Trophoblast cell (in vitro differentiated cells and primary cell): Measurements from ENCODE around the gene C4orf33.

Experiments used
- DNase-seq, 2 donors: peaks; one replicate each; pipeline ENCODE4 v3.0.0-alpha.2; 2016
- H2AFZ ChIP-seq: 2 replicates; pipeline ENCODE4 v1.6.1; 2013; ENCODE audit warnings: low read length, moderate library complexity, mild to moderate bottlenecking; ENCODE audit not compliant: insufficient read depth, poor library complexity
- H2AK5ac ChIP-seq: 2 replicates; pipeline ENCODE4 v1.6.1; 2013; ENCODE audit warnings: mild to moderate bottlenecking, low read length
- H2BK120ac ChIP-seq: 2 replicates; pipeline ENCODE4 v1.6.1; 2013; ENCODE audit warnings: low read length, mild to moderate bottlenecking, moderate library complexity; ENCODE audit not compliant: insufficient read depth, poor library complexity
- H2BK12ac ChIP-seq: 2 replicates; pipeline ENCODE4 v1.6.1; 2013; ENCODE audit warnings: mild to moderate bottlenecking, low read length, moderate library complexity
- H2BK5ac ChIP-seq: 2 replicates; pipeline ENCODE4 v1.6.1; 2013; ENCODE audit warnings: low read length, low read depth, moderate library complexity, mild to moderate bottlenecking; ENCODE audit not compliant: poor library complexity
- H3K14ac ChIP-seq: 2 replicates; pipeline ENCODE4 v1.6.1; 2013; ENCODE audit warnings: mild to moderate bottlenecking, low read length
- H3K18ac ChIP-seq: 2 replicates; pipeline ENCODE4 v1.6.1; 2013; ENCODE audit warnings: mild to moderate bottlenecking, low read length
- H3K23ac ChIP-seq: 2 replicates; pipeline ENCODE4 v1.6.1; 2013; ENCODE audit warnings: low read length
- H3K27ac ChIP-seq: 2 replicates; pipeline ENCODE4 v1.5.1; 2013; ENCODE audit warnings: low read depth, mild to moderate bottlenecking, inconsistent platforms, low read length, moderate library complexity
- H3K27me3 ChIP-seq: 2 replicates; pipeline ENCODE4 v1.6.1; 2013; ENCODE audit warnings: inconsistent platforms, mild to moderate bottlenecking, low read length, moderate library complexity; ENCODE audit not compliant: insufficient read depth
- H3K36me3 ChIP-seq, 2 experiments: 1 replicate in 1 of 2; 2 replicates in 1 of 2; pipeline ENCODE4 v1.6.1; 2013; ENCODE audit warnings: low read length in 2 of 2, mild to moderate bottlenecking in 2 of 2, moderate library complexity in 1 of 2; ENCODE audit not compliant: insufficient read depth in 2 of 2, control insufficient read depth in 1 of 2
- H3K4ac ChIP-seq: 2 replicates; pipeline ENCODE4 v1.6.1; 2013; ENCODE audit warnings: low read depth, mild to moderate bottlenecking, low read length, moderate library complexity
- H3K4me1 ChIP-seq, 2 experiments: 1 replicate in 1 of 2; 2 replicates in 1 of 2; pipeline ENCODE4 v1.6.1; 2013; ENCODE audit warnings: low read length in 2 of 2, mild to moderate bottlenecking in 2 of 2, moderate library complexity in 1 of 2; ENCODE audit not compliant: insufficient read depth in 2 of 2, control insufficient read depth in 1 of 2
- H3K4me2 ChIP-seq: 2 replicates; pipeline ENCODE4 v1.6.1; 2013; ENCODE audit warnings: inconsistent platforms, mild to moderate bottlenecking, low read length, moderate library complexity
- H3K4me3 ChIP-seq: 2 replicates; pipeline ENCODE4 v1.5.1; 2013; ENCODE audit warnings: mild to moderate bottlenecking, low read depth, low read length, inconsistent platforms
- H3K79me1 ChIP-seq: one replicate; pipeline ENCODE4 v1.6.1; 2013; ENCODE audit warnings: low read length
- H3K79me2 ChIP-seq: 2 replicates; pipeline ENCODE4 v1.6.1; 2013; ENCODE audit warnings: low read length, mild to moderate bottlenecking; ENCODE audit not compliant: control insufficient read depth, insufficient read depth, poor library complexity
- H3K9ac ChIP-seq: 2 replicates; pipeline ENCODE4 v1.6.1; 2013; ENCODE audit warnings: mild to moderate bottlenecking, low read length
- H3K9me3 ChIP-seq: 2 replicates; pipeline ENCODE4 v1.6.1; 2013; ENCODE audit warnings: low read depth, mild to moderate bottlenecking, control low read depth, inconsistent platforms, low read length; ENCODE audit not compliant: insufficient read depth
- H4K12ac ChIP-seq: 2 replicates; pipeline ENCODE4 v1.6.1; 2013; ENCODE audit warnings: low read depth, mild to moderate bottlenecking, low read length, moderate library complexity
- H4K8ac ChIP-seq: 2 replicates; pipeline ENCODE4 v1.6.1; 2013; ENCODE audit warnings: low read depth, mild to moderate bottlenecking, low read length, moderate library complexity
- H4K91ac ChIP-seq: one replicate; pipeline ENCODE4 v1.6.1; 2013; ENCODE audit warnings: low read depth, mild to moderate bottlenecking, low read length, moderate library complexity
- WGBS: extraction: QIAGEN DNeasy Blood & Tissue Kit; methylation state at CpG from one replicate; pipeline ENCODE4 v1.1.7; 2013; ENCODE audit warnings: missing lambda C conversion rate; ENCODE audit not compliant: insufficient read length, insufficient coverage; ENCODE audit errors: extremely low coverage; 5-methylcytosine and 5-hydroxymethylcytosine counted together

Gene C4orf33

GRCh38 chr4:129085472-129085871 is 10.5 kb upstream of the C4orf33 start:
- Histone ChIP-seq H3K18ac (no peak overlapping the region), H3K4me1 (no peaks in the 10 kb centered on the region), H3K27ac (no peak overlapping the region), H4K8ac (no peak overlapping the region), H4K12ac (no peak overlapping the region), H3K9ac (no peak overlapping the region), H2AFZ (no peak overlapping the region), H2BK5ac (no peak overlapping the region), H3K4me3 (no peak overlapping the region), H3K14ac (no peak overlapping the region), H4K91ac (no peak overlapping the region), H3K27me3 (no peaks in the 10 kb centered on the region), H2BK120ac (no peak overlapping the region), H3K4me2 (no peak overlapping the region), H2BK12ac (no peak overlapping the region), H3K36me3 (peaks cover 3 to 5% of the 10 kb centered on the region in 2 experiments), H2AK5ac (no peak overlapping the region), H3K9me3 (no peaks in the 10 kb centered on the region), H3K23ac (no peak overlapping the region), H3K4ac (peak overlapping the region; percentile 46), H3K79me1 (no peaks in the 10 kb centered on the region), H3K79me2 (no peaks in the 10 kb centered on the region)
- no CpG with 5 or more reads among the region's 4 CpGs for WGBS
- DNase-seq, result no peak

- no peak overlapping the region for H4K91ac ChIP-seq
- no peak overlapping the region for H2BK120ac ChIP-seq
- no peaks in the 10 kb centered on the region for H3K79me1 ChIP-seq
- H3K27me3 ChIP-seq, result no peaks in the 10 kb centered on the region
- WGBS, result no CpG with 5 or more reads among the region's 2 CpGs
- no peak overlapping the region for H3K4me3 ChIP-seq
- H3K23ac ChIP-seq, result no peak overlapping the region
- peak overlapping the region; percentile 21 for H3K4ac ChIP-seq
- no peak overlapping the region for H2BK5ac ChIP-seq
- no peak overlapping the region for H3K27ac ChIP-seq
- no peak overlapping the region for H4K12ac ChIP-seq
- H3K4me2 ChIP-seq, result no peak overlapping the region
- no peak overlapping the region for H4K8ac ChIP-seq
- no peak overlapping the region for H2AFZ ChIP-seq
- H2BK12ac ChIP-seq, result no peak overlapping the region
- H2AK5ac ChIP-seq, result no peak overlapping the region
- no peaks in the 10 kb centered on the region for H3K79me2 ChIP-seq
- peaks cover 5% of the 10 kb centered on the region in 2 experiments for H3K4me1 ChIP-seq
- H3K36me3 ChIP-seq, result no peaks in the 10 kb centered on the region
- H3K14ac ChIP-seq, result no peak overlapping the region
- DNase-seq, result no peak
- no peak overlapping the region for H3K9ac ChIP-seq
- H3K18ac ChIP-seq, result no peak overlapping the region
- H3K9me3 ChIP-seq, result no peaks in the 10 kb centered on the region
Measured at GRCh38 chr4:129087516-129087915, 8.4 kb upstream of the C4orf33 start.

- H3K79me2 ChIP-seq, result peaks cover 3% of the 10 kb centered on the region
- no peaks in the 10 kb centered on the region for H3K9me3 ChIP-seq
- peaks cover 4% of the 10 kb centered on the region for H3K79me1 ChIP-seq
- no peaks in the 10 kb centered on the region for H3K27me3 ChIP-seq
- no peak overlapping the region for H2AK5ac ChIP-seq
- H2BK12ac ChIP-seq, result no peak overlapping the region
- peak in 1 of 2 donors; percentile 19 for DNase-seq
- H3K9ac ChIP-seq, result peak overlapping the region; percentile 82
- no peak overlapping the region for H3K23ac ChIP-seq
- peak overlapping the region; percentile 90 for H4K91ac ChIP-seq
- H2BK120ac ChIP-seq, result peak overlapping the region; percentile 23
- H3K4me1 ChIP-seq, result peaks cover 5% of the 10 kb centered on the region in 2 experiments
- no peak overlapping the region for H4K12ac ChIP-seq
- H2BK5ac ChIP-seq, result peak overlapping the region; percentile 90
- no peak overlapping the region for H3K18ac ChIP-seq
- peak overlapping the region; percentile 95 for H3K14ac ChIP-seq
- H2AFZ ChIP-seq, result peak overlapping the region; percentile 56
- H4K8ac ChIP-seq, result peak overlapping the region; percentile 88
- H3K4ac ChIP-seq, result no peak overlapping the region
- peak overlapping the region; percentile 86 for H3K4me3 ChIP-seq
- H3K36me3 ChIP-seq, result no peaks in the 10 kb centered on the region
- H3K27ac ChIP-seq, result peak overlapping the region; percentile 73
- H3K4me2 ChIP-seq, result peak overlapping the region; percentile 86
- no CpG with 5 or more reads among the region's 11 CpGs for WGBS
Measured at GRCh38 chr4:129092631-129093190, 3.2 kb upstream of the C4orf33 start.

DNA sequence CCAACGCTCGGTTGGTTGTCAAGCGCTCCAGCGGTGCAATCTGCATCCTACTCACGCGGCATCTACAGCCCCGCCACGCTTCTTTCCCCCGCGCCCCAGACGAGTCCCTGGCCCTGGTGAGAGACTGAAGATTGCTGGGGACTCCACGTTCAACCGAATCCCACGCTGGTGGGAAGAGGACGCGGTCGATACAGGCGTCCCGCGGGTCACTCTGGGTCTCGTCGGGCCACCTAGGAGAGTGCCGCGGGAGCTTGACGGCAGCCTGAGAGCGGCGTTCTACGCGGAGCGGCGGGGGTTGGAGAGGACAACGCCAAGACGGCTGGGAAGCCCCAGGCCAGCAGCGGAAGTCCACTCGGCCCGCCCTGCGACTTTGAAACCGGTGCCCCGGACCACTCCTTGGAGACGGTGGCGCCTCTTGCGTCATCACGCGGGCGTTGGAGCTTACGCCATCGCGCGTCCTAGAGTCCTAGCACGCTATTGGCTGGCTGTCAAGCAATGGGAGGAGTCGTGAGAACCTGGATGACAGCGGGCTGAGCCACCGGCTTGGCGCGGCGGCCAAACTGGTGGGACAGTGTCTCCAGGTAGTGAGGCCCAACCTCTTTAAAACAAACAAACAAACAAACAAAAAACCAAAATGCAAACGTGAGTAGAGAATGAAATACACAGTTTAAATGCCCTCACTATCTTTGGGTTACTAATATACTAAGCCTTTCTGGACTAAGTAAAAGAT is 2.6 kb upstream of the C4orf33 start, which contains the start of gene SCLT1:
Gene SCLT1 (minus strand): TSS at position 349 of the 730 bp plus-strand sequence. CDS start 436 bp downstream, outside the sequence.
- peak within 1 kb of the TSS; percentile 2 for H2BK12ac ChIP-seq

More for the DNA sequence above, 2.6 kb upstream of the C4orf33 start, which contains the start of gene SCLT1:
- H3K9ac ChIP-seq, result peak within 1 kb of the TSS; percentile 82
- H4K91ac ChIP-seq, result peak within 1 kb of the TSS; percentile 90
- H3K4me3 ChIP-seq, result peak within 1 kb of the TSS; percentile 86
- H3K27ac ChIP-seq, result peak within 1 kb of the TSS; percentile 73
- peak within 1 kb of the TSS; percentile 83 for H3K18ac ChIP-seq
- H3K4ac ChIP-seq, result peak within 1 kb of the TSS; percentile 65
- no peaks in the 10 kb centered on the region for H3K9me3 ChIP-seq
- peak within 1 kb of the TSS; percentile 90 for H2BK5ac ChIP-seq
- WGBS, result no CpG with 5 or more reads among the region's 57 CpGs
- peak within 1 kb of the TSS; percentile 69 for H2AFZ ChIP-seq
- H3K79me2 ChIP-seq, result peaks cover 3% of the 10 kb centered on the region
- H3K23ac ChIP-seq, result no peak within 1 kb of the TSS
- H2BK120ac ChIP-seq, result peak within 1 kb of the TSS; percentile 23
- peak within 1 kb of the TSS; percentile 65 for H4K12ac ChIP-seq
- H3K79me1 ChIP-seq, result peaks cover 4% of the 10 kb centered on the region
- peak within 1 kb of the TSS; percentile 95 for H3K14ac ChIP-seq
- H3K27me3 ChIP-seq, result no peaks in the 10 kb centered on the region
- peak within 1 kb of the TSS; percentile 86 for H3K4me2 ChIP-seq
- no peak within 1 kb of the TSS for H2AK5ac ChIP-seq
- peak; percentile 100 for DNase-seq
- peaks cover 5% of the 10 kb centered on the region in 2 experiments for H3K4me1 ChIP-seq
- H3K36me3 ChIP-seq, result no peaks in the 10 kb centered on the region
- peak within 1 kb of the TSS; percentile 88 for H4K8ac ChIP-seq
